ENCODE data around the gene MACROD2. TPM values are rescaled to one million over a fixed set of nuclear protein-coding genes. Genes with fewer than 3 reads are reported as not detected.
"Not testable (repeated sequence)": the region's sequence is repeated elsewhere in the genome, so short reads cannot be mapped to it uniquely, and the experiment has no call there.

The MACROD2 gene
- total RNA-seq, 1 donor from 2014 or later: 0.23 TPM

- TF ChIP-seq CTCF (conservative IDR thresholded peaks at IDR 0.05; ENCODE audit: low read depth, low read length): no peak
- no peak overlapping the region for H3K4me3 ChIP-seq (ENCODE audit: low read depth, low read length)
- no peak for DNase-seq (ENCODE audit: low read depth)
These were observed 924.3 kb downstream of the MACROD2 start for GRCh38 chr20:14919501-14920081.

- no peak for TF ChIP-seq CTCF (conservative IDR thresholded peaks at IDR 0.05; ENCODE audit: low read depth, low read length)
- DNase-seq (ENCODE audit: low read depth): no peak
- H3K4me3 ChIP-seq (ENCODE audit: low read depth, low read length): no peak overlapping the region
These were observed 926.2 kb downstream of the MACROD2 start for GRCh38 chr20:14921513-14921912.

- no peak overlapping the region for H3K4me3 ChIP-seq (ENCODE audit: low read depth, low read length)
- TF ChIP-seq CTCF (conservative IDR thresholded peaks at IDR 0.05; ENCODE audit: low read depth, low read length): no peak
- DNase-seq (ENCODE audit: low read depth): no peak
These were observed 927.4 kb downstream of the MACROD2 start for GRCh38 chr20:14922503-14923267.

GRCh38 chr20:14924433-14924832, 929.1 kb downstream of the MACROD2 start:
- DNase-seq (ENCODE audit: low read depth): no peak
- H3K4me3 ChIP-seq (ENCODE audit: low read depth, low read length): no peak overlapping the region
- no peak for TF ChIP-seq CTCF (conservative IDR thresholded peaks at IDR 0.05; ENCODE audit: low read depth, low read length)

GRCh38 chr20:14925300-14925699, 930.0 kb downstream of the MACROD2 start:
- DNase-seq (ENCODE audit: low read depth): no peak
- TF ChIP-seq CTCF (conservative IDR thresholded peaks at IDR 0.05; ENCODE audit: low read depth, low read length): no peak
- no peak overlapping the region for H3K4me3 ChIP-seq (ENCODE audit: low read depth, low read length)

- DNase-seq (ENCODE audit: low read depth); H3K4me3 ChIP-seq (ENCODE audit: low read depth, low read length): not testable (repeated sequence)
These were observed 931.1 kb downstream of the MACROD2 start for GRCh38 chr20:14926436-14926835.

GRCh38 chr20:14928083-14928482, 932.8 kb downstream of the MACROD2 start:
- no peak for DNase-seq (ENCODE audit: low read depth)
- no peak overlapping the region for H3K4me3 ChIP-seq (ENCODE audit: low read depth, low read length)
- TF ChIP-seq CTCF (conservative IDR thresholded peaks at IDR 0.05; ENCODE audit: low read depth, low read length): no peak

Measured in epithelial cell of proximal tubule (primary cell).